ENCODE data around the gene UGT1A9. TPM values are rescaled to one million over a fixed set of nuclear protein-coding genes. Genes with fewer than 3 reads are reported as not detected.

The UGT1A9 gene
- polyA plus RNA-seq, 1 donor from 2014 or later, result not detected

GRCh38 chr2:233702238-233702637 is 30.5 kb downstream of the UGT1A9 start:
- no peaks in the 10 kb centered on the region for H3K9me3 ChIP-seq (ENCODE audit: low read length)

GRCh38 chr2:233705911-233706506 is 34.3 kb downstream of the UGT1A9 start:
- Histone ChIP-seq H3K79me2 (replicated peaks; ENCODE audit: insufficient read depth, low read length) (no peaks in the 10 kb centered on the region), H3K4me3 (ENCODE audit: low read length) (no peak overlapping the region), H3K9ac (ENCODE audit: low read length) (no peak overlapping the region), H2AFZ (ENCODE audit: low read depth, low read length) (no peak overlapping the region), H3K9me3 (ENCODE audit: low read length) (no peaks in the 10 kb centered on the region), H3K36me3 (ENCODE audit: insufficient read depth, low read length) (no peaks in the 10 kb centered on the region), H3K27ac (ENCODE audit: low read length) (no peak overlapping the region), H3F3A (ENCODE audit: insufficient read depth, low read length, poor library complexity, severe bottlenecking) (no peaks in the 10 kb centered on the region), H4K20me1 (ENCODE audit: insufficient read depth) (no peaks in the 10 kb centered on the region), H3K9me2 (ENCODE audit: insufficient read depth, low read length) (no peaks in the 10 kb centered on the region), H3K4me2 (ENCODE audit: low read length) (no peak overlapping the region), H3K27me3 (ENCODE audit: insufficient read depth, low read depth, low read length) (no peaks in the 10 kb centered on the region)
- no peak for TF ChIP-seq EZH2 (IDR thresholded peaks at IDR 0.05; ENCODE audit: borderline replicate concordance, insufficient read depth, low read length, poor library complexity, severe bottlenecking)
- no peak for TF ChIP-seq REST (IDR thresholded peaks at IDR 0.05; ENCODE audit: borderline replicate concordance)
- no peak for TF ChIP-seq MXI1 (conservative IDR thresholded peaks at IDR 0.05; ENCODE audit: poor library complexity, severe bottlenecking)
- TF ChIP-seq RAD21 (conservative IDR thresholded peaks at IDR 0.05), result no peak
- TF ChIP-seq, protein P1, sequence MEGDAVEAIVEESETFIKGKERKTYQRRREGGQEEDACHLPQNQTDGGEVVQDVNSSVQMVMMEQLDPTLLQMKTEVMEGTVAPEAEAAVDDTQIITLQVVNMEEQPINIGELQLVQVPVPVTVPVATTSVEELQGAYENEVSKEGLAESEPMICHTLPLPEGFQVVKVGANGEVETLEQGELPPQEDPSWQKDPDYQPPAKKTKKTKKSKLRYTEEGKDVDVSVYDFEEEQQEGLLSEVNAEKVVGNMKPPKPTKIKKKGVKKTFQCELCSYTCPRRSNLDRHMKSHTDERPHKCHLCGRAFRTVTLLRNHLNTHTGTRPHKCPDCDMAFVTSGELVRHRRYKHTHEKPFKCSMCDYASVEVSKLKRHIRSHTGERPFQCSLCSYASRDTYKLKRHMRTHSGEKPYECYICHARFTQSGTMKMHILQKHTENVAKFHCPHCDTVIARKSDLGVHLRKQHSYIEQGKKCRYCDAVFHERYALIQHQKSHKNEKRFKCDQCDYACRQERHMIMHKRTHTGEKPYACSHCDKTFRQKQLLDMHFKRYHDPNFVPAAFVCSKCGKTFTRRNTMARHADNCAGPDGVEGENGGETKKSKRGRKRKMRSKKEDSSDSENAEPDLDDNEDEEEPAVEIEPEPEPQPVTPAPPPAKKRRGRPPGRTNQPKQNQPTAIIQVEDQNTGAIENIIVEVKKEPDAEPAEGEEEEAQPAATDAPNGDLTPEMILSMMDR (IDR thresholded peaks at IDR 0.05; ENCODE audit: poor library complexity, severe bottlenecking), result no peak
- no peak for TF ChIP-seq POLR2AphosphoS5 (IDR thresholded peaks at IDR 0.05)

More at GRCh38 chr2:233702238-233702637, 30.5 kb downstream of the UGT1A9 start:
- no peak overlapping the region for H3K27ac ChIP-seq (ENCODE audit: low read length)
- no peak overlapping the region for H3K4me3 ChIP-seq (ENCODE audit: low read length)
- no peaks in the 10 kb centered on the region for H3F3A ChIP-seq (ENCODE audit: insufficient read depth, low read length, poor library complexity, severe bottlenecking)
- no peak overlapping the region for H3K9ac ChIP-seq (ENCODE audit: low read length)
- no peaks in the 10 kb centered on the region for H3K36me3 ChIP-seq (ENCODE audit: insufficient read depth, low read length)
- TF ChIP-seq REST (IDR thresholded peaks at IDR 0.05; ENCODE audit: borderline replicate concordance) (no peak), SMC3 (conservative IDR thresholded peaks at IDR 0.05; ENCODE audit: poor library complexity) (no peak), EZH2 (IDR thresholded peaks at IDR 0.05; ENCODE audit: borderline replicate concordance, insufficient read depth, low read length, poor library complexity, severe bottlenecking) (no peak), TAF1 (IDR thresholded peaks at IDR 0.05; ENCODE audit: low read depth) (no peak), MXI1 (conservative IDR thresholded peaks at IDR 0.05; ENCODE audit: poor library complexity, severe bottlenecking) (no peak)
- TF ChIP-seq, protein P1 (IDR thresholded peaks at IDR 0.05; ENCODE audit: poor library complexity, severe bottlenecking), result no peak
- no peaks in the 10 kb centered on the region for H3K27me3 ChIP-seq (ENCODE audit: insufficient read depth, low read depth, low read length)
- H3K79me2 ChIP-seq (replicated peaks; ENCODE audit: insufficient read depth, low read length), result no peaks in the 10 kb centered on the region
- no peaks in the 10 kb centered on the region for H4K20me1 ChIP-seq (ENCODE audit: insufficient read depth)
- no peak overlapping the region for H2AFZ ChIP-seq (ENCODE audit: low read depth, low read length)
- no peak overlapping the region for H3K4me2 ChIP-seq (ENCODE audit: low read length)
- H3K9me2 ChIP-seq (ENCODE audit: insufficient read depth, low read length), result no peaks in the 10 kb centered on the region

Measured in neural cell (in vitro differentiated cells).